Peyer's patch (tissue), 4 donors: ENCODE measurements around the gene CHIA. TPM values are rescaled to one million over a fixed set of nuclear protein-coding genes. Genes with fewer than 3 reads are reported as not detected.
"Not testable (repeated sequence)": the region's sequence is repeated elsewhere in the genome, so short reads cannot be mapped to it uniquely, and the experiment has no call there.

Experiments used
- DNase-seq, 3 donors: peaks; one replicate each; pipeline ENCODE4 v3.0.0-alpha.2; 2017 to 2019
- H3K27ac ChIP-seq, 4 donors: fragments of 200-600 bp; sonication (generic); one replicate each; pipeline ENCODE4 v1.5.1; 2016 to 2019
- H3K27me3 ChIP-seq, 2 donors: fragments of 200-600 bp; sonication (generic); one replicate each; pipeline ENCODE4 v1.5.1; 2019
- H3K36me3 ChIP-seq, 3 donors: fragments of 200-600 bp; sonication (generic); one replicate each; pipeline ENCODE4 v1.5.1; 2016 to 2019
- H3K4me1 ChIP-seq, 4 donors: fragments of 200-600 bp; sonication (generic); one replicate each; pipeline ENCODE4 v1.5.1; 2016 to 2019
- H3K4me3 ChIP-seq, 4 donors: fragments of 200-600 bp; sonication (generic); 1 replicate in 3 of 4; 2 replicates in 1 of 4; pipeline ENCODE4 v1.5.1; 2016 to 2019; ENCODE audit warnings: mild to moderate bottlenecking in 1 of 4
- H3K9me3 ChIP-seq, 4 donors: fragments of 200-600 bp; sonication (generic); one replicate each; pipeline ENCODE4 v1.5.1; 2016 to 2019; ENCODE audit warnings: mild to moderate bottlenecking in 1 of 4
- POLR2A ChIP-seq, 2 donors: fragments of 450-650 bp; IDR thresholded peaks; one replicate each; pipeline ENCODE4 v1.5.1; 2017; ENCODE audit warnings: antibody characterized with exemption in 2 of 2, mild to moderate bottlenecking in 2 of 2, moderate library complexity in 2 of 2
- total RNA-seq, 4 donors: library from RNA; depleted of rRNA; stranded (reverse); fragments of >200 nt; gene quantifications; one replicate each; pipeline ENCODE4 v1.1.0, GENCODE V29; 2016
- TF ChIP-seq, protein P1 (sequence below), 6 experiments: fragments of 450-650 bp in 4 of 6; fragments of 200-600 bp in 2 of 6; sonication (generic) in 1 of 6; IDR thresholded peaks; one replicate each; pipeline ENCODE4 v1.5.1; 2017 to 2019; ENCODE audit warnings: antibody characterized with exemption in 6 of 6, mild to moderate bottlenecking in 3 of 6, moderate library complexity in 1 of 6

CHIA gene
- total RNA-seq, 4 donors from 2014 or later = not detected

- no peaks in the 10 kb centered on the region for H3K36me3 ChIP-seq
- H3K27me3 ChIP-seq = no peaks in the 10 kb centered on the region
- no peaks in the 10 kb centered on the region for H3K9me3 ChIP-seq
- H3K4me3 ChIP-seq = no peak overlapping the region
- DNase-seq = no peak
- H3K4me1 ChIP-seq = no peaks in the 10 kb centered on the region
- TF ChIP-seq, protein P1, sequence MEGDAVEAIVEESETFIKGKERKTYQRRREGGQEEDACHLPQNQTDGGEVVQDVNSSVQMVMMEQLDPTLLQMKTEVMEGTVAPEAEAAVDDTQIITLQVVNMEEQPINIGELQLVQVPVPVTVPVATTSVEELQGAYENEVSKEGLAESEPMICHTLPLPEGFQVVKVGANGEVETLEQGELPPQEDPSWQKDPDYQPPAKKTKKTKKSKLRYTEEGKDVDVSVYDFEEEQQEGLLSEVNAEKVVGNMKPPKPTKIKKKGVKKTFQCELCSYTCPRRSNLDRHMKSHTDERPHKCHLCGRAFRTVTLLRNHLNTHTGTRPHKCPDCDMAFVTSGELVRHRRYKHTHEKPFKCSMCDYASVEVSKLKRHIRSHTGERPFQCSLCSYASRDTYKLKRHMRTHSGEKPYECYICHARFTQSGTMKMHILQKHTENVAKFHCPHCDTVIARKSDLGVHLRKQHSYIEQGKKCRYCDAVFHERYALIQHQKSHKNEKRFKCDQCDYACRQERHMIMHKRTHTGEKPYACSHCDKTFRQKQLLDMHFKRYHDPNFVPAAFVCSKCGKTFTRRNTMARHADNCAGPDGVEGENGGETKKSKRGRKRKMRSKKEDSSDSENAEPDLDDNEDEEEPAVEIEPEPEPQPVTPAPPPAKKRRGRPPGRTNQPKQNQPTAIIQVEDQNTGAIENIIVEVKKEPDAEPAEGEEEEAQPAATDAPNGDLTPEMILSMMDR (IDR thresholded peaks at IDR 0.05) = no peak
- TF ChIP-seq POLR2A (IDR thresholded peaks at IDR 0.05) = no peak
- no peak overlapping the region for H3K27ac ChIP-seq
These were observed 61.0 kb downstream of the CHIA start for GRCh38 chr1:111351700-111352099.

- Histone ChIP-seq H3K27me3 (no peaks in the 10 kb centered on the region), H3K4me1 (no peaks in the 10 kb centered on the region), H3K9me3 (no peaks in the 10 kb centered on the region), H3K4me3 (no peak overlapping the region), H3K27ac (no peak overlapping the region), H3K36me3 (no peaks in the 10 kb centered on the region)
- no peak for DNase-seq
- TF ChIP-seq, protein P1 (IDR thresholded peaks at IDR 0.05) = no peak
- TF ChIP-seq POLR2A (IDR thresholded peaks at IDR 0.05) = no peak
These were observed 63.9 kb downstream of the CHIA start for GRCh38 chr1:111354584-111354983.

DNA sequence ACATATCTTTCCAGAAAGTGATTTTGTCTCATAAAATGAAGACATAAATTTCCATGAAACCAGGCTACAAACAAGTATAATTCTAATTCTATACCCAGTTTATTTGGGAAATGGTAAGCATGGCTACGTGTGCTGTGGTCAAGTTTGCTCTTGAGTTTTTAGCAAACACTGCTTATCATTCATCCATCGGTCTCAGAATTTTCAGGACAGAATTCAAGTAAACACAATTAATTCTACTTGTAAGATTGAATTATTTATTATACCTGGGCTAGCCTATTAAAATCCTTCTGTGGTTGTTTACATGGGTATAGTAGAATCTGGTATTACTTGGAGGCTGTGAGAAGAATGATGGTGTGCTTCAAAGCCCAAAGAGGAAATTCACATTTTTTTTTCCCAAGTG, 68.3 kb downstream of the CHIA start:
- Histone ChIP-seq H3K27ac (no peak overlapping the region), H3K4me3 (no peak overlapping the region), H3K9me3 (no peaks in the 10 kb centered on the region), H3K36me3 (no peaks in the 10 kb centered on the region), H3K4me1 (no peaks in the 10 kb centered on the region), H3K27me3 (no peaks in the 10 kb centered on the region)
- no peak for DNase-seq
- TF ChIP-seq, protein P1 (IDR thresholded peaks at IDR 0.05) = no peak
- TF ChIP-seq POLR2A (IDR thresholded peaks at IDR 0.05) = no peak

DNA sequence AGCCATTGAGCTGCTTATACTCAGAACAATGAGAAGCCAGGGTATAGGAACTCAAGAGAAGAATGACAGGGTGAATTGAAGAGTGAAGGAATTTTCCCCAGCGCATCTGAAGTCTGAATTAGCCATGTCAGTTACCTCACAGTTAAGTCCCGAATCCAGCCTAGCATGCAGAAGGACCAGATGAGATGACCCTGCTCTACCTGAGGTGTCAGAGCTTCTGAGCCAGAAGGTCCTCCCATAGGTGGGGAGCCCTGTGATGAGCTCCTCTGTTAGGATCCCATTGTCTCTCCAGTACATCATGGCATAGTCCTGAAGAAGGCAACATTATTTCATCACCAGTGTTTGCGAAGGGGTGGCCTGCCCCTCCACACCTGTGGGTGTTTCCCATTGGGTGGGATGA, 68.7 kb downstream of the CHIA start:
- TF ChIP-seq, protein P1 (IDR thresholded peaks at IDR 0.05) = no peak
- no peak for TF ChIP-seq POLR2A (IDR thresholded peaks at IDR 0.05)
- Histone ChIP-seq H3K9me3 (no peaks in the 10 kb centered on the region), H3K4me3 (no peak overlapping the region), H3K27ac (no peak overlapping the region), H3K27me3 (no peaks in the 10 kb centered on the region), H3K4me1 (no peaks in the 10 kb centered on the region), H3K36me3 (no peaks in the 10 kb centered on the region)
- no peak for DNase-seq

- H3K4me3 ChIP-seq, H3K27me3 ChIP-seq, H3K36me3 ChIP-seq, DNase-seq, H3K27ac ChIP-seq, H3K4me1 ChIP-seq, H3K9me3 ChIP-seq: not testable (repeated sequence)
These were observed 69.6 kb downstream of the CHIA start for GRCh38 chr1:111360257-111360656.

- H3K4me1 ChIP-seq = no peaks in the 10 kb centered on the region
- H3K9me3 ChIP-seq = no peaks in the 10 kb centered on the region
- no peaks in the 10 kb centered on the region for H3K36me3 ChIP-seq
- H3K4me3 ChIP-seq = no peak overlapping the region
- no peak for DNase-seq
- H3K27ac ChIP-seq = no peak overlapping the region
- H3K27me3 ChIP-seq = no peaks in the 10 kb centered on the region
- no peak for TF ChIP-seq POLR2A (IDR thresholded peaks at IDR 0.05)
- TF ChIP-seq, protein P1 (IDR thresholded peaks at IDR 0.05) = no peak
These were observed 71.1 kb downstream of the CHIA start for GRCh38 chr1:111361761-111362160.
